Endothelial cell of umbilical vein (primary cell): Measurements from ENCODE around the gene KCNJ6. TPM values are rescaled to one million over a fixed set of nuclear protein-coding genes. Genes with fewer than 3 reads are reported as not detected.

Source experiments
- BruUV-seq: library from RNA; stranded (reverse); fragments of 400-500 nt; replicated peaks from 2 replicates; lab custom pipeline; 2021; lab: Mats Ljungman, UMichigan
- CTCF ChIA-PET: fragments of 300-600, 350-600 bp; sonication (Branson Sonifier 250); formaldehyde crosslinking; loops from one replicate; lab custom pipeline; 2021; ENCODE audit warnings: antibody characterized with exemption, inconsistent platforms; lab: Charles Lee
- POLR2A ChIA-PET: fragments of 300-600, 350-600 bp; sonication (Branson Sonifier 250); formaldehyde crosslinking; loops from one replicate; lab custom pipeline; 2021; ENCODE audit warnings: antibody characterized with exemption, inconsistent platforms; lab: Charles Lee
- DNase-seq: peaks from one replicate; pipeline ENCODE4 v3.0.0-alpha.2; 2011; ENCODE audit warnings: low read depth, low spot score
- FAIRE-seq: peaks from 2 replicates; lab custom pipeline; 2011; peaks lifted over from hg19 to GRCh38; lab: Jason Lieb, UNC
- H2AFZ ChIP-seq: 2 replicates; pipeline ENCODE4 v1.6.0; 2012; ENCODE audit warnings: low read depth, low read length, control low read depth, inconsistent platforms
- H3K27ac ChIP-seq: 2 replicates; pipeline ENCODE4 v1.5.1; 2011; ENCODE audit warnings: low read depth, mild to moderate bottlenecking, control low read depth, low read length, moderate library complexity; ENCODE audit not compliant: insufficient read depth
- H3K27me3 ChIP-seq, 2 experiments: 2 replicates each; pipeline versions ENCODE4 v1.6.0 to v1.6.1; 2011; ENCODE audit warnings: low read length in 2 of 2, mixed read lengths in 1 of 2; ENCODE audit not compliant: control insufficient read depth in 2 of 2, insufficient read depth in 2 of 2
- H3K36me3 ChIP-seq, 2 experiments: 2 replicates in 1 of 2; 3 replicates in 1 of 2; pipeline ENCODE4 v1.5.1; 2011; ENCODE audit warnings: low read length in 2 of 2, mild to moderate bottlenecking in 1 of 2, moderate library complexity in 1 of 2; ENCODE audit not compliant: control insufficient read depth in 2 of 2, insufficient read depth in 2 of 2; ENCODE audit errors: extremely low read depth in 1 of 2
- H3K4me1 ChIP-seq: 3 replicates; pipeline ENCODE4 v1.5.1; 2011; ENCODE audit warnings: mild to moderate bottlenecking, low read length; ENCODE audit not compliant: control insufficient read depth, insufficient read depth; ENCODE audit errors: extremely low read depth
- H3K4me2 ChIP-seq: 2 replicates; pipeline ENCODE4 v1.6.1; 2011; ENCODE audit warnings: low read length, control low read depth, mixed read lengths; ENCODE audit not compliant: insufficient read depth
- H3K4me3 ChIP-seq, 3 experiments: fragments of 200-600 bp in 1 of 3; sonication (generic), shearing (Covaris generic) in 1 of 3; replicated peaks in 1 of 3; 2 replicates each; pipeline ENCODE4 v1.5.1; 2011 to 2016; ENCODE audit warnings: control low read depth in 3 of 3, low read length in 3 of 3, mild to moderate bottlenecking in 2 of 3, inconsistent platforms in 1 of 3, low read depth in 1 of 3, moderate library complexity in 1 of 3; ENCODE audit not compliant: insufficient read depth in 1 of 3
- H3K79me2 ChIP-seq: 2 replicates; pipeline ENCODE4 v1.6.0; 2012; ENCODE audit warnings: low read length, inconsistent platforms; ENCODE audit not compliant: control insufficient read depth, insufficient read depth
- H3K9ac ChIP-seq: replicated peaks from 2 replicates; pipeline ENCODE3; 2011; ENCODE audit warnings: low read length, control low read depth; ENCODE audit not compliant: insufficient read depth; ENCODE audit errors: extremely low read depth
- H3K9me1 ChIP-seq: replicated peaks from 3 replicates; pipeline ENCODE4 v1.6.0; 2011; ENCODE audit warnings: mild to moderate bottlenecking, low read length; ENCODE audit not compliant: control insufficient read depth, insufficient read depth; ENCODE audit errors: extremely low read depth
- H3K9me3 ChIP-seq: replicated peaks from 2 replicates; pipeline ENCODE4 v1.5.1; 2012; ENCODE audit warnings: low read length, inconsistent platforms; ENCODE audit not compliant: control insufficient read depth, insufficient read depth
- H4K20me1 ChIP-seq: replicated peaks from 2 replicates; pipeline ENCODE3; 2011; ENCODE audit warnings: mild to moderate bottlenecking, low read length; ENCODE audit not compliant: control insufficient read depth, insufficient read depth; ENCODE audit errors: extremely low read depth
- CTCF ChIP-seq, 2 donors: IDR thresholded peaks; 1 replicate in 1 of 2; 2 replicates in 1 of 2; pipeline ENCODE4 v1.5.1; 2011; ENCODE audit warnings: low read length in 2 of 2, mild to moderate bottlenecking in 2 of 2, moderate library complexity in 2 of 2, control low read depth in 1 of 2, inconsistent platforms in 1 of 2, low read depth in 1 of 2; ENCODE audit not compliant: insufficient read depth in 1 of 2; ENCODE audit errors: extremely low read depth in 1 of 2
- EZH2 ChIP-seq: IDR thresholded peaks from 2 replicates; pipeline ENCODE4 v1.6.1; 2012; ENCODE audit warnings: borderline replicate concordance, low read depth, mild to moderate bottlenecking, moderate library complexity, low read length, inconsistent platforms; ENCODE audit not compliant: severe bottlenecking
- FOS ChIP-seq: IDR thresholded peaks from 2 replicates; pipeline ENCODE4 v1.6.1; 2011; ENCODE audit warnings: mild to moderate bottlenecking, low read length, moderate library complexity, borderline replicate concordance; ENCODE audit not compliant: insufficient read depth
- GATA2 ChIP-seq: IDR thresholded peaks from 2 replicates; pipeline ENCODE4 v1.7.0; 2011; ENCODE audit warnings: low read depth, mild to moderate bottlenecking, moderate library complexity, mixed read lengths, low read length; ENCODE audit not compliant: insufficient read length, insufficient read depth
- JUN ChIP-seq: IDR thresholded peaks from 2 replicates; pipeline ENCODE4 v1.6.1; 2011; ENCODE audit warnings: borderline replicate concordance, low read depth; ENCODE audit not compliant: insufficient read length, insufficient read depth
- MYC ChIP-seq: IDR thresholded peaks from one replicate; pipeline ENCODE4 v1.6.1; 2011; ENCODE audit warnings: mild to moderate bottlenecking, low read depth, low read length
- POLR2A ChIP-seq: IDR thresholded peaks from 2 replicates; pipeline ENCODE4 v1.6.1; 2012; ENCODE audit warnings: low read depth, mild to moderate bottlenecking, control low read depth, low read length
- POLR2AphosphoS5 ChIP-seq: IDR thresholded peaks from 2 replicates; pipeline ENCODE4 v1.6.1; 2012; ENCODE audit warnings: low read depth, mild to moderate bottlenecking, control low read depth, low read length, moderate library complexity; ENCODE audit not compliant: insufficient read depth
- dilution Hi-C: fragments of 300-500 bp; cut with MboI; formaldehyde crosslinking; loops from one replicate; pipeline ENCODE4 v1.15.0; 2019; ENCODE audit warnings: low sequenced_read_pairs; ENCODE audit not compliant: extremely low pct_ligation_motif_present
- intact Hi-C: fragments of 100-400 bp; cut with micrococcal nuclease; formaldehyde crosslinking; loops from one replicate; pipeline ENCODE4 v1.10.0; 2022
- polyA plus RNA-seq, 4 experiments: library from polyadenylated mRNA; depleted of rRNA in 3 of 4; stranded (reverse) in 3 of 4; unstranded in 1 of 4; fragments of >200 nt; gene quantifications; 2 replicates each; pipeline versions ENCODE4 v1.2.1 to v1.2.3, GENCODE V29; 2011 to 2012; ENCODE audit warnings: missing spikeins in 1 of 4
- total RNA-seq: library from RNA; stranded (reverse); gene quantifications from 2 replicates; pipeline ENCODE4 v1.2.3, GENCODE V29; 2021
- TF ChIP-seq, protein P1 (sequence below): IDR thresholded peaks from 2 replicates; pipeline ENCODE4 v1.6.1; 2011; ENCODE audit not compliant: insufficient read depth, insufficient read length

KCNJ6 gene
- total and polyA plus RNA-seq, 2 donors (not counting 3 experiments of a cell fraction or from before 2014, with no cell fraction given): not detected

DNA sequence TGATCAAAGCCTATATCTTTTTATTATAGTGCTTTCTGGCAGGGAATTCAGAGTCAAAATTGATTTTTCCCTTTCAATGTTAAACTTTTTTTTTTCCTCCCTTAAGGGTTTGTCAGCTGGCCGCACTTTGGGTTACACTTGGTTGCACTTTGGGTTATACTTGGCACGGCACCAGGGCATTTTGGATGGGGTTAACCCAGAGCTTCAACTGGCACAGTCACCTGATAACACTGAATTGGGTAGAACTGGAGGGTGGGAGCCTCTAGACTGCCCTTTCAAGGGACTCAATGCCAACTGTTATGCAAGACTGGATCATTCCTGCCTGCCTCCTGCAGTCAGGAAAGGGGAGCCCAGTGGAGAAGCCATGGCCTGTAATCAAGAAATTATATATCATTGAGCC is 211.5 kb downstream of the KCNJ6 start:
- Histone ChIP-seq H3K27ac (no peak overlapping the region), H3K4me3 (no peak overlapping the region), H3K79me2 (no peaks in the 10 kb centered on the region), H3K4me1 (no peaks in the 10 kb centered on the region), H3K9me1 (no peaks in the 10 kb centered on the region), H4K20me1 (no peaks in the 10 kb centered on the region), H3K4me2 (no peak overlapping the region), H3K36me3 (no peaks in the 10 kb centered on the region), H2AFZ (no peak overlapping the region), H3K27me3 (peaks cover 0 to 3% of the 10 kb centered on the region in 2 experiments), H3K9ac (no peak overlapping the region), H3K9me3 (no peaks in the 10 kb centered on the region)
- no TSS peak for BruUV-seq
- no peak for TF ChIP-seq POLR2AphosphoS5
- TF ChIP-seq, protein P1, sequence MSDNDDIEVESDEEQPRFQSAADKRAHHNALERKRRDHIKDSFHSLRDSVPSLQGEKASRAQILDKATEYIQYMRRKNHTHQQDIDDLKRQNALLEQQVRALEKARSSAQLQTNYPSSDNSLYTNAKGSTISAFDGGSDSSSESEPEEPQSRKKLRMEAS: no peak
- TF ChIP-seq EZH2: no peak
- no peak for TF ChIP-seq MYC
- no peak for TF ChIP-seq POLR2A
- no peak for TF ChIP-seq CTCF (IDR thresholded peaks at IDR 0.05; ENCODE audit: extremely low read depth in 1 of 2, insufficient read depth in 1 of 2, low read depth in 1 of 2, low read length in 2 of 2)
- no peak for TF ChIP-seq GATA2
- TF ChIP-seq JUN: no peak
- no peak for TF ChIP-seq FOS
- ChIA-PET CTCF (interaction anchor here (1.6 to 2.8 kb wide), 2 partner anchors 11 to 422 kb away, joined by 3 to 10 read pairs; no protein-coding TSS in a partner anchor), POLR2A (no interaction called here)
- DNase-seq: no peak
- dilution Hi-C loops (no loop called here), intact Hi-C loops (no loop called here)
- FAIRE-seq: no peak
